Activated T-helper 9 cell treated with anti-CD3 and anti-CD28 coated beads, Interleukin-2, amount 50 U/mL, for 16 hours (primary cell): Measurements from ENCODE around the gene CBFA2T2.
"Not testable (repeated sequence)": the region's sequence is repeated elsewhere in the genome, so short reads cannot be mapped to it uniquely, and the experiment has no call there.

Source experiments
- DNase-seq: peaks from one replicate; pipeline ENCODE4 v3.0.0-alpha.2; 2020; ENCODE audit warnings: low read depth

Gene CBFA2T2

DNA sequence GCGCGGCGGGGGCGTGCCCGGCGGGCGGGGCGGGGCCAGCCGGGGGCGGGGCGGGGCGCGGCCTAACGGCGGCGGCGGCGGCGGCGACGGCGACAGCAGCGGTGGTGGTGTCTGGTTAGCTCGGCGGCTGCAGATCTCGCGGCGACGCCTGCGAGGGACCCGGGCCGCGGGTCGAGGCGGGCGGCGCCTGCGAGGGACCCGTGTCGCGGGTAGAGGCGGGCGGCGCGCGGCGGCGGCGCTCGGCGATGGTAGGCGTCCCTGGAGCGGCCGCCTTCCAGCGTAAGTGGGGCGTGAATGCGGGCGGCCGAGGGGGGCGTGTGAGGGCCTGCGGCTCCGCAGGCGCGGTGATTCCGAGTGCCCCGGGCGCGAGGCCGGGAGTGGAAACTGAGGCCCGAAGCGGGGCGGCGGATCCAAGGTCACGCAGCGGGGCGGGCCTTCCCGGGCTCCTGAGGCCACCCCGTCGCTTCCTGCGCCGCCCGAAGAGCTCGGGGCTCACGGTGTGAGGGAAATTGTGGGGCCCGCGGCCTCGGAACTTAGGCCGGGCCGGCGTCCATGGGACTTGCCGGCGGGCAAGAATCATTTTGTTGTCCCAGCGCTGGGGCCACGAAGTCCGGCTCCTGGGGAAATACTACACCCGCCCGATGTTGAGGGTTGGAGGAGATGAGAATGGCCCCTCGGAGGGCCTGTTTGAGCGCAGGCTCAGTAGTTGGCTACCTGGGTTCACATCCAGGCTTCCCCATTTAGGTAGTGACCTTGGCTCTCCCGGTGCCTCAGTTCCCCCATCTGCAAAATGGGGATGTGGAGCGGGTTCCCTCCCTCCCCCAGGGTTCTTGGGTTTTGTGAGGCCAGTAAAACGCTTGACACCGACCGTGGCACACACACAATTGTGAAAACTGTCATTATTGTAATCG, at the start of gene CBFA2T2:
Gene CBFA2T2 (plus strand): TSS at position 74 of the 911 bp plus-strand sequence. CDS start 172 bp downstream, at position 246.
- DNase-seq: no peak

DNA sequence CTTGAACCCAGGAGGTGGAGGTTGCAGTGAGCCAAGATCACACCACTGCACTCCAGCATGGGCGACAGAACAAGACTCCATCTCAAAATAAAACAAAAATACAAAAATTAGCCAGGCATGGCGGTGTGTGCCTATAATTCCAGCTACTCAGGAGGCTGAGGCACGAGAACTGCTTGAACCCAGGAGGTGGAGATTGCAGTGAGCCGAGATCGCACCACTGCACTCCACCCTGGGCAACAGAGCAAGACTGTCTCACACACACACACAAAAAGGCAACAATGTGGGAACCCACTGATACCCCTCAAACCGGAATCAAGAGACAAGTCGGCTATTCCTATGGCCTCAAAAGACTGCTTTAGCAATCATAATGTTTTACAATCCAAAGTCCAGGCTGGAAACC, 49.3 kb upstream of the CBFA2T2 start:
- not testable (repeated sequence) for DNase-seq

DNA sequence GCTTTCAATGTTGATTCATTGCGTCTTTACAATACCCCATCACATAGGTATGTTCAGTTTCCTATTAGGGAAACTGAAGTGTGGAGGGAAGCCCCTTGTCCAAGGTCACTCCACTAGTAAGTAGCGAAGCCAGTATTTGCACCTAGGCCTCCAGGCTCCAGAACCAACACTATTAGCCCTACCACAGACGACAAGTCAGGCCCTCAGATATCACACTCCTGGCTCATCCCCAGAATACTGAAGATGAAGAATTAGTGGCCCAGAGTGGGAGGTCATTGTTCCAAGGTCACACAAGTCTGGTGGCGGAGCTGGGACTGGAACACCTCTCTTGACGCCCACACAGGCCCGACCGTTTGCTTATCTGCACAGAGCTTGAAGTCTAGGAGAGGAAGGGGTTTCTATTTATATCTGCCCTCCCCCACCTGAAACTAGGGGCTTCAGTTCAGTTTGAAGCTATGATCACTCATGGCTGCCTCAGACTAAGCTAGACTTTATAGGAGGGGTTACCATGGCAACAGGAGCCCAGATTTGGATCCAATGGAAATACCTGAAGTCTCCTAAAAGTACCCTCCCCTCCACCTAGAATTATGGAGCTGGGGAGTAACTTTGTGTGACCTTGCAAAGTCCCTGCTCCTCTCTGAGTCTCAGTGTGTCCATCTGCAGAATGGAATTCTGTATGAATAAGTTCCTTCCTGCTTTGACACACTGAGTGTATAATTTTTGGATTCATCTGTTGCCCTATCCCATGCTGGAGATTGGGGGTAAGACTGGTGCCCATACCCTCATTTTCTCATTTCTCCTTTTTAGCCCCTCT, 48.5 kb upstream of the CBFA2T2 start:
- DNase-seq: no peak

DNA sequence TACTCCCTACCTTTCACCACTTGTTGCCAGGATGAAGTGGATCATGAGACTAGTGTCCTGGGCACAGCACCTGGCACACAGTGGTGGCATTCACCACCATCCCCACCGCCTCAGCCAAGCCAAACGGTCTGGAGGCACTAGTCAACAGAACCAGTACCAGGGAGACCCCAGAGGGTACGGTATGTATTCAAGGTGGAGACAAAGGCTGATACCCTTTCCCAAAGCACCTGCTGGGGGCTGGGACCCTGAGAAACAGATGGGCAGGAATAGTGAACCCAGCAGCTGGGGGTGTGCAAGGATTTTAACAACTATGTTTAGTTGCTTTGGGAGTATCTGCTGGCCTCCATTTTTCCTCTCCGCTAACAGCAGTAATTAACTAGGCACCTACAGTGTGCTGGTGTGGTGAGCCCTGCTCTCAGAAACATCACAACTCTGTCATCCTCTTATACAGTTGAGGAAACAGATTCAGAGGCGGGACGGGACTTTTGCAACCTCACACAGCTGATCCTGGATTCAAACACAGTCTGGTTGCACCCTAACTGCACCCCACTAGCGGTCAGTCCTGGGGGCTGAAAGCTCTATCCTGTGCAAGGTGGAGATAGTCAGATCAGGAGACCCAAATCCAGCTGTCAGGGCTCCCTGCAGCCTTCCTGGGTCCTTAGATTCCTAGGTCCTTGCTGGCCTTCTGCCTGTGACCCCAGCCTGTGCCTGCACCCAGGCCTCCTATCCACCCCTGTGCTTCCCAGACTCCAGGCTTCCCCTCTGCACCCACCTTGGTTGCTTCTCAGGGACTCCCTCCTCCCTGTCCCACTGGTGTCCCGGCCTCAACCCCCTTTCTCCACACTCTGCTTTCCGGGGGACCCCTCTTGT, 47.5 kb upstream of the CBFA2T2 start:
- DNase-seq: no peak

DNA sequence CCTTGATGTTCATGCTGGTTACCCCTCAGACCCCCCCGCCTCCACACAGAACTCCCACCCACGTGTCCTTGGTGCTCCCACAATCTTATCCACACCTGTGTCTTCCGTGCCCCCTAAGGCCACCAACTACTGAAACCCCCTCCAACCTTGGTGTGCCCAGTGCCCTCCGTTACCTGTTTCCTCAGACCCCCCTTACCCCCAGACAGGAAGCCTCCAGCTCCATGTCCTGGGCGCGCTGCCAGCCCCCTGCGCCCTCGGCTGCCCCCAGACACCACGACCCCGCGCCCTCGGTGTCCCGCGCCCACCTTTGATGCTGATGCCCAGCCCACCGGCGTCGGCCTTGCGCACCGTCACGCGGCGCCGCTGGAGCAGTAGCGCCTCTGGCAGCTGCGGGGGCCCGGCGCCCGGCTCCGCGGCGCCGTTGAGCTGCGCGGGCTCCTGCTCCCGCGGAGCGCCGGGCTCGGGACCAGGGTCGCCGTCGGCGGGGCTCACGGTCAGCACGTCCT, 46.8 kb upstream of the CBFA2T2 start:
- DNase-seq: no peak

DNA sequence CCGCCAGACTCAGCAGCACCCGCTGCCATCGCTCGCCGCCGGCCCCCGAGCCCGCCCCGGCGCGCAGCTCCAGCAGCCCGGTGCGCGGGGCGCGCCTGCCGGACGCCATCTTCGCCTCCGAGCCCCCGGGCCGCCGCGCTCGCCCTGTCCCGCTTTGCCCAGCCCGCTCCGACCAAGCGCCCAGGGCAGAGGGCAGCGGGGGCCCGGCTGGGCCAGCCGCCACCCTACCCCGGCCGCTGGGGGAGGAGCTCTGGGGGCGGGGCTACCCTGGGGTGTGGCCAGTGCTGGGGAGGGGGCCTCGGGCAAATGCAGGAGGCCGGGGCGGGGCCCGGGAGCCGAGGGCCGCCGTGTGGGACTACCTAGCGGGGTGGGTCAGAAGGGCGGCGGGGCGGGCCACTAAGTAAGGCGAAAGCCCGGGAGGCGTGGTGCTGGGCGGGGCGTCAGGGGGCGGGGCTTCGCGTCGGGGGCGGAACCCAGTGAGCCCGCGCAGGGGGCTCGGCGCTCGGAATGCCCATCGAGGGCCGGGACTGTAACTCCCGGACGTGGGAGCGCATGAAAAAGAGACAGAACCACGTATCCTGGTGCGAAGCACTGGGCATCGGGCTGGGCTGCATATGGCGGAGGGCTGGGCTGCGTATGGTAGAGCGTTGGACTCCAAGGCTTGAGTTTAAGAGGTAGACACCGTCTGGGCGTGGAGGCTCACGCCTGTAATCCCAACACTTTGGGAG, 46.2 kb upstream of the CBFA2T2 start, which contains the start of gene SNTA1:
Gene SNTA1 (minus strand): TSS at position 252 of the 728 bp plus-strand sequence. CDS start 143 bp downstream, at position 109.
- peak; percentile 86 for DNase-seq

DNA sequence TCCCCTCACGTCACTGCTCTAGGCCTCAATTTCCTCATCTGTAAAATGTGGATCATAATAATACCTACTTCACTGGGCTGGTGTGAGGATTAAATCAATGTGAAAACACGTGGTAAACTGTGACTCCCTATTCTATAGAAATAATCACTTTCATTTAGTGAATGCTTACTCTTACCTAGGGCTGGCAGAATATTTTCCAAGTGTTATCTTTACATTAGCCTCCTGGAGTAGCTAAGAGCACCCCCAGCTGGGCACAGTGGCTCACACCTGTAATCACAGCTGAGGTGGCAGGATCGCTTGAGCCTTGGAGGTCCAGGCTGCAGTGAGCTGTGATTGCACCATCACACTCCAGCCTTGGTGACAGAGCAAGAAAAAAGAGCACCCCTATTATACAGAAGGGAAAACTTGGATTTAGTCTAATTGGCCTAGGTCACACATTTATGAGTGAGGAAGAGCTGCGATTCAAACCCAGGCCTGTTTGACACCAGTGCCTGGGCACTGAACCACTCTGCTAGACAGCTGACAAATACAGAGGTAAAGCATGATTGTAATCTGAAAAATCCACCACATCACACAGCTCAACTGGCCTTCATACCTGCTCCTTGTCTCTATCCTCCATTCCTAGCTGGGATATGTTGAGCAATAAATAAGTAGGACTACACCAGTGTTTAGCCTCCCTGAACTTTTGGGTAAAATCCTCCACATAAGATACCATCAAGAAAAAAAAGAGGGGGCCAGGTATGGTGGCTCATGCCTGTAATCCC, 44.9 kb upstream of the CBFA2T2 start:
- DNase-seq: no peak

DNA sequence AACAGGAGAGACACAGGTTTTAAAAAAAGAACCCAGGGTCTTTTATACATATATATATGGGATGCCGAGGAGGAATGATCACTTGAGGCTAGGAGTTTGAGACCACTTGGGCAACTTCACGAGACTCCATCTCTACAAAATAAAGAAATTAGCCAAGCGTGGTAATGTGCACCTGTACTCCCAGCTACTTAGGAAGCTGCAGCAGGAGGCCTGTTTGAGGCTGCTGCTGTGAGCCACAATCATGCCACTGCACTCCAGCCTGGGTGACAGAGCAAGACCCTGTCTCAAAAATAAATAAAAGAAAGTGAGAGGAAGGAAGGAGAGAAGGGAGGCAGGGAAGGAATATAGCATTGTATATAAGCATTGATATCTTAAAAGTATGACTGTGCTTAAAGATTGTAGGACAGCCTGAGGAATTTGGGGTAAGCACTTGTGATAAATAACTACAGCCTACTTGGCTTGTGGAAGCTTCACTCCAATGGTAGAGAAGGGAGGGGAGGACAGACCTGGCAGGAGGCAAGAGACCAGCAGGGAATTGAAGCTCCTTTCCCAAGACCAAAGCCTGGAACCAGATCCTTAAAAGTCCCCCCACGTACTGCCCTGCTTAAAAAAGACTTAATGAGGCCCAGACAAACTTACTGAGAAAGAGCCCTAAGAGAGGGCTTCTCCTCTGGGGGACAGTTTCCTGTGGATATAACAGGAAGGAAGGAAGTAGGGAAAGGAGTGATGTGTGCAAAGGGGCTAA, 43.8 kb upstream of the CBFA2T2 start:
- DNase-seq: no peak

DNA sequence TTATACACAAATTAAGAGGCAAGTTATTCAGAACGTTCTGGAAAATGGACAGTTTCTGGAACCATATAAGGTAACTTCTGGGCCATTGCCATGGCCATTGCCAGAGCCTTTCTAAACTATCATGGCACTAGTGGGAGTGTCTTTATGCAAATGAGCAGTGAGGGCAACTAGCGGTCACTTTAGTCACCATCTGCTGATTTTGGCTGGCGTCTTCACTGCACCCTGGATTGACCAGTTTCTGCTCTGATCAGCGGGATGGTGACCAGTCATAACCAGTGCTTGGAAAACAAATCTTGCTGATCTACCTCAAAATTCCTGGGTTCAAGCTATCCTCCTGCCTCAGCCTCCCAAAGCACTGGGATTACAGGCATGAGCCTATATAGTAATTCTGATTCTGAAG, 39.0 kb upstream of the CBFA2T2 start:
- no peak for DNase-seq

DNA sequence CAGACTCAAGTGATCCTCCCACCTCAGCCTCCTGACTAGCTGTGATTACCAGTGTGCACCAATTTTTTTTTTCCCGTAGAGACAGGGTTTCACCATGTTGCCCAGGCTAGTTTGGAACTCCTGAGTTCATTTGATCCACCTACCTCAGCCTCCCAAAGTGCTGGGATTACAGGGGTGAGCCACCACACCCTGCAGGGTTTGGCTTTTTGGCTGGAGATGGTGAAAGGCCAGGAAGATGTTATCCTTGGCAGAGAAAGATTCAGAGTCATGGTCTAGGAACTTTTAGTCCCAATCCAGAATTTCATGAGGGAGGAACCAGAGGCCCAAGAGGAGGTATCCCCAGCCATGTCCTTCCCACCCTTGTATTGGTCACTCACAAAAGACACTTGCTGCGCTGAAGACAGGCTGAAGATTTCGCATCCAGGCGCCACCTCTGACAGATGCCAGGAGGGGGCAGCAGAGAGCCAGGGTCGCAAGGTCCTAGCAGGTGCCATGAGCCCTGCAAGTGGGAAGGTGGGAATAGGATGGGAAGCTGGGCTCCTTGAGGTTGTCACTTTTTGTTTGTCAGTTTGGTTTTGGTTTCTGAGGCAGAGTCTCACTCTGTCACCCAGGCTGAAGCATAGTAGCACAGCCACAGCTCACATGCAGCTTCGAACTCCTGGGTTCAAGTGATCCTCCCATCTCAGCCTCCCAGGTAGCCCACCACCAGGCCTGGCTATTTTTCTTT, 32.8 kb upstream of the CBFA2T2 start:
- peak; percentile 74 for DNase-seq

DNA sequence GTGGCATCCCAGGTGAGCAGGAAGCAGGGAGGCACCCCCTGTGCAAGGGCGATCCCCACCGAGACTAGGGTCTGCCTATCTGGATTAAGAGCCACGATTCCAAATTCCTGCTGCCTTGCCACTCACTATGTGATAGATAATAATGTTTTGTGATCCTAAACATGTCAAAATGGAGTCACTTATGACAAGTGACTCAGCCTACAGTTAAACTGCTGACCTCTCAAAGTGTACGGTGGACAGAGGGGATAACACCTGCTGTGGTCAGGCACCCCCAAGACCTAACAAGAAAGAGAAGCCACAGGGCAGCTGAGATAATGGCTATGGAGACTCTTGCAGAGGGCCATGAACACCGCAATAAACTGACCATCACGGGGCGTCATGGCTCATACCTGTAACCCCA, 30.3 kb upstream of the CBFA2T2 start:
- no peak for DNase-seq

DNA sequence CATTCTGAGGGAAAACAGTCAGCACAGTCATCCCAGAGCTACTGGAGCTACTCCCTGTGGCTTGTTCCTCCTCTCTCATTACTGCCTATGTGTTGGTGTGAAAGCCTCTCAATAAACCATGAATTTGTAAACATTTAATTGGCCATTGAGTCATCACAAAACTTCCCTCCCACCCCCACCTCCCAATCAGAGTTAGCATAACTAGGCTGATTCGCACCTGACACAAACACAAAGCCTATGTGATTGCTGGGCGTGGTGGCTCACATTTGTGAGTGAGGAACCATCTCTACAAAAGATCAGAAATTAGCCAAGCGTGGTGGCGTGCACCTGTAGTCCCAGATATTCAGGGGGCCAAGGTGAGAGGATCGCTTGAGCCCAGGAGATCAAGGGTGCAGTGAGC, 29.2 kb upstream of the CBFA2T2 start:
- DNase-seq: no peak

DNA sequence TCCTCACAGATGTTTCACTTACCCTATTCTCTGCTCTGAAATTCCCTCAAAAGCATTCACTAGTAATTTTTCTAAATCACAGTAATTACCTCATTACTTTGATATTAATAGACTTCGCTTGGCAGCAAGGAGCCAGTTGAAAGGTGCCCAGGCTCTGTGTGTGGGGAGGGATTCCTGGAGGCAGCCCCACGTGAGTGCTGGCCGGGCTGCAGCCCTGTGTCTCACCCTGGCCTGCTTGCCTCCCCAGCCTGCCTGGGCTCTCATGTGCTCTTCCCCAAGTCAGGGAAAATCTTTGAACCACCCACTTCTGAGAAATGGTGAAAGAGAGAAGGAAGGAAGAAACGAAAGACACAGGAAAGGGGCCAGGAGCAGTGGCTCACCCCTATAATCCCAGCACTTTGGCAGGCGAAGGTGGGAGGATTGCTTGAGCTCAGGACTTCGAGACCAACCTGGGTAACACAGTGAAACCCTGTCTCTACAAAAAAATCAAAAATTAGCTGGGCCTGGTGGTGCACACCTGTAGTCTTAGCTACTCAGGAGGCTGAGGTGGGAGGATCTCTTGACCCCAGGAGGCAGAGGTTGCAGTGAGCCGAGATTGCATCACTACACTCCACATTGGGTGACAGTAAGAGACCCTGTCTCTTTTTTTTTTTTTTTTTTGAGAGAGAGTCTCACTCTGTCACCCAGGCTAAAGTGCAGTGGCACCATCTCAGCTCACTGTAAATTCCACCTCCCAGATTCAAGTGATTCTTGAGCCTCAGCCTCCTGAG, 26.4 kb upstream of the CBFA2T2 start:
- DNase-seq: no peak

DNA sequence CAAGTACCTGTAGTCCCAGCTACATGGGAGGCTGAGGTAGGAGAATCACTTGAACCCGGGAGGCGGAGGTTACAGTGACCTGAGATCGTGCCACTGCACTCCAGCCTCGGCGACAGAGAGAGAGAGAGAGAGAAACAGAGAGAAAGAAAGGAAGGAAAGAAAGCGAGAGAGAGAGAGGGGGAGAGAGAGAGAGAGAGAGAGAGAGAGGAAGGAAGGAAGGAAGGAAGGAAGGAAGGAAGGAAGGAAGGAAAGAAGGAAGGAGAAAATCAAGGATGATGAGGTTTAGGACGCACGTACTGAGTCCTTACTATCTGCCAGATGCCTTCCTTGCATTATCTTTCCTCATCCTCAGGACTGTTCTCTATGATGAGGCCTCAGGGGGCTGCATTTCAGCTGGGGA, 25.1 kb upstream of the CBFA2T2 start:
- not testable (repeated sequence) for DNase-seq

DNA sequence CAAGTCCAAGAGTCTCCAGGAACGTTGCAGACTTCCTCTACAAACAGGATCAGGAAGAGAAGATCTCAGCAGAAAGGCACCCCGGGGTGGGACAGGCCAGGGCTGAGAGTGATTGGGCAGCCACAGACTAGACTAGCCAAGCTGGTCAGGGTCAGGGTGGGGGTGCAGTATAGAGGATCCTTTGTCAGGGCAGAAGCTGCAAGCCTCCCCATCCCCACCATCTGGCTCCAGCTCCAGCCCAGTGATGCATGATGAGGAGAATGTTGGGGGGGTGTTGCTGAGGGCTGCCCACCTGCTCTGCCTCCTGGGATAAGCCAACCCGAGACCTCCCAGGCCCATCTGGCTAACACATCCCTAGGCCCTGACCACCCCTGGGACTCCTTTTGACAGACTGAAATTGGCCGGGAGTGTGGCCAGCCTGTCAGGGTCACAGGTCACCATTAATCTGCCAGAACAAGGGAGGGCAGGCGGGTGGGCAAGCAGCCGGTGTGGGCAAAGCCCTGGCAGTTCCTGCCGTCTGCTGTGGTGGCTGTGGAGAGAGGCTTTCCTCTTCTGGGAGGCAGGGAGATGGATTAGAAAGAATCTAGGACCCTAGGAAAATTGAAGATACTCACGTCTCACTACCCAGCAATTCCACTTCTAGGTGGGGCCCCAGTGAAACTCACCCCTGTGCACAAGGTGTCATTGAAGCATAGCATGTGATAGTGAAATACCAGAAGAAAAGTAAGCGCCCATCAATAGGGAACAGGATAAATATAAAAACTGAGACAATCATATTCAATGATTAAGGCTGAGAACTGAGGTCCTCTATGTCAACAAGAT, 24.2 kb upstream of the CBFA2T2 start:
- DNase-seq: no peak

DNA sequence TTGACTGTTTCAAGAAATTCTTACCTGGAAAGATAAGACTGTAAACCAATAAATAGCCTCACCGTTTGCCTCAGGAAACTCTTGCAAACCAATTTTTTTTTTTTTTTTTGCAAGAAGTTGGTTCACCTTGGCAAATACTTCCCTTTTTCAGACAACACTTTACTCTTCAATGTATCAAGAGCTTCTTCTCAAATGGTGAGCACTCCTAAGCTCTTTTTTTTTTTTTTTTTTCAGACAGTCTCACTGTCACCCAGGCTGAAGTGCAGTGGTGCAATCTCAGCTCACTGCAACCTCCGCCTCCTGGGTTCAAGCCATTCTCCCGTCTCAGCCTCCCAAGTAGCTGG, 23.6 kb upstream of the CBFA2T2 start:
- DNase-seq: no peak

DNA sequence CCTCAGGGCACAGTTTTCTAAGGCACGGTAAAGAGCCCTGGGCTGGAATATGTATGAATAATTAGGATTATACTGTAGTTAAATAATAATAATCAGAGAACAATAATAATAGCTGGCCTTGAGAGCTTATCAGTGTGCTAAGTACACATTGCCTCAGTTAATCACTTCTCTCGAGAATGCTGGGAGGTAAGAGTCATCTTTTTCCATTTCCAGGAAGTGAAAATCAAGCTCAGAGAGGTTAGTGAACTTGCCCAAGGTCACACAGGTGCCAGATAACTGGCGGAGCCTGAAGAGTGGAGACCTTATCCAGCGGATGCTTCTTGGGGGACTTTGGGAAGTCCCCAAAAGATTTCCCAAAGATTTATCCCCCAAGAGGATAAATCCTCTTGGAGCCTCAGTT, 19.4 kb upstream of the CBFA2T2 start:
- no peak for DNase-seq
